GM18511 (cell line): ENCODE measurements around the gene SLC2A4.

Experiments
- ATAC-seq: cut with Tn5 transposase; IDR thresholded peaks from one replicate; pipeline ENCODE4 v1.9.1; 2021; ENCODE audit warnings: mild to moderate bottlenecking, moderate library complexity; ENCODE audit not compliant: unreplicated experiment

SLC2A4 gene

DNA sequence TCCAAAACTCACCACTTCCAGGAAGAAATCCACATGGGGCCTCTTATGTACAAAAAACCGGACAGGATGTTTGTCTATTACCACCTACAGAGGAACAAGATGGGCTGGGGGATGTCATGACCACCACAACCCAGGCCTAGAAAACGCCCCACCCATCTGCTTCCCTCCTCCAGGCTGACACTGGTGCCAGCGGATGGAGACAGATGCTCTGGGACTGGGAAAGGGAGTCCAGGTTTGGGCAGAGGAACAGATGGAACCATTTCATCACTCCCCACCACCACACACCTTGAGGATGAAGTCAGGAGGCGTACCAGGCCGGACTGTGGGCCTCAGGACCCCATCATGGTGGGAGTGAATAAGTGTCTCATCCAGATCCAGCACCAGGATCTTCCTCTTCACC lies 34.7 kb upstream of the SLC2A4 start:
- ATAC-seq, result no peak

DNA sequence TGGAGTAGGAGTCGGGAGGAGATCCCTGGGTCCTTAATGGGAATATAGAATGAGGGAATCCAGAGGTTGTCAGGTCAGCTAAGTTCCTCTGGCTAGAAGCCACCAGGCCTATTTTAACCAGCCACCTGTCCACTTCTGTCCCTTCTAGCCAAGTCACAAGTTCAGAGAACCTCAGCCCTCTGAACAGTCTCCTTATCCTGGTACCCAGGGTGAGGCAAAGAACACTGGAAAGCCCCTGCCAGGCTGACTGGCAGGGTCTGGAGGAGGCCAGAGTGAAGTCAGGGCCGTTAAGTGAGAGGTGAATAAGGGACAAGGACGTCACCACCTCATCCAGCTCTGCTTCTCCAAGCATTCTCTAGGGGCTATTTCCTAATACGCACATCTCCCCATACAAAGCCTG lies 32.7 kb upstream of the SLC2A4 start:
- ATAC-seq, result no peak

DNA sequence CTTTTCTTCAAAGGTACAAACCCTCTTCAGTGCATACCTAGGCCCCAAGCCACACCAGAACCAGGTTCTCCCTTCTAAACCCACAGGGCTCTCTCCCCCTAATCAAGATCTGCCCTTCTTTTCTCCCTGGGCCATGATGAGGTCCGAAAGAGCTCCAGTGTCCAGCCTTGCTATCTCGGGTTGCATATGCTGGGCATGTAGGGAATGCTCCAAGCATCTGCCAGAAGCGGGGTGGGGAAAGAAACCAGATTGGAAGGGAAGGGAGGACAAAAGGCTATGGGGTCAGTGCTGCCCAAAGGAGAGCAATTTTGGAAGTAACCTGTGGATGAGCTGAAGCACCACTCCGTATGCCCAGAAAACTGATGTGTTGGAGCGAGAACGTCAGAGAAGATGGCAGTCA lies 32.3 kb upstream of the SLC2A4 start:
- ATAC-seq, result no peak

DNA sequence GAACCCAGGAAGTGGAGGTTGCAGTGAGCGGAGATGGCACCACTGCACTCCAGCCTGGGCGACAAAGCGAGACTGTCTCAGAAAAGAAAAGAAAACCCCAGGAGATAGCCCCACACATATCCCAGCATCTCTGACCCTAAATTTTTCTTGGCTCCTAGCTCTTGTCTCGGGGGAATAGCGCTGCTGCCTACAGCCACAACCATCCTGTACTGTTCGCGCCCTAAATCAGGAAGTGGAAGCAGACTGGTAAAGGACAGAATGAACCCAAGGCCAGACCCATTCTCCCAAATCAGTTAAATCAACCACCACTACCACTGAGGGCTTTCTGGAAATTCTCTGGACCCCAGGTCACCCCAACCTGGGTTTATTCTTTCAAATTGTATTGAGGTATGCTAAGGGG lies 31.7 kb upstream of the SLC2A4 start:
- no peak for ATAC-seq

DNA sequence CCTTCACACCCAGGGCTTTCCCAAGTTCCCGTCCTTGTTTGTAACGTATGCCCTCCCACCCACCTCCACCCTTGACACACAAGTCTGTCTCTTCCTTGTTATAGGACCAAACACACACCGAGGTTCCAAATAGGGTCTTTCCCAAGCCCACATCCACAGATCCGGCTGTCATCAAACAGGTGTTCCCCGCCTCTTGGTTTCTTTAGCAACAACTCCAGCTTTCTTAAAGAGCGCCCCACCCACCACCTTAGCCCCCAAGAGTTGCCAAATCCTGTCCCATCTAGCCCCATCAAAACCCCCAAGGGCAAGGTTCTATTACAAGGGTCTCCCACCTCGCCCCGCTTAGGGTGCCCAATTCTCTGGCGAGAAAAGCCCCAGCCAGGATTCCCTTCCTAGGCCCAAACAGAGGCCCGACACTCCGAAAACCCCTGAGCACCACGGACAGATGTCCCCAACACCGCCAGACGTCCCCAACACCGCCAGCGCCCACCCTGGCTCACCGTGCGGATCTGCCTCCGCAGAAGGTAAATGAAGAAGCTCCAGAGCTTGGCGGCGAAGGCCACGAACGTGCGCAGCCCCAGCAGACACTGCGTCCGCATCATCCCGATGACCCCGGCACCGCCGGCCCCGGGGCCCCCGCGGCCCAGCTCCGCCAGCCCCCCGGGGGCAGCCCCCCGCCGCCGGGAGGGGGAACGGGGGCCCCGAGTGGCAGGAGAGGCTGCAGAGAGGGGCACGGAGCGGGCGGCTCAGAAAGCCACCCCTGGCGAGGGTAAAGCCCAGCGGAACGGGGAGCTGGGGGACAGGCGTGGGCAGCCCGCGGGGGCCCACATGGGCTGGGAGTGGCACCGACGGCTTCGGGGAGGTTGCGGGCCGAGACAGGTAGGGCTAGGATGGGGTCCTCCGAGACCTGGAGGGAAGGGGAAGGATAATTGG lies 30.6 kb upstream of the SLC2A4 start:
- no peak for ATAC-seq

DNA sequence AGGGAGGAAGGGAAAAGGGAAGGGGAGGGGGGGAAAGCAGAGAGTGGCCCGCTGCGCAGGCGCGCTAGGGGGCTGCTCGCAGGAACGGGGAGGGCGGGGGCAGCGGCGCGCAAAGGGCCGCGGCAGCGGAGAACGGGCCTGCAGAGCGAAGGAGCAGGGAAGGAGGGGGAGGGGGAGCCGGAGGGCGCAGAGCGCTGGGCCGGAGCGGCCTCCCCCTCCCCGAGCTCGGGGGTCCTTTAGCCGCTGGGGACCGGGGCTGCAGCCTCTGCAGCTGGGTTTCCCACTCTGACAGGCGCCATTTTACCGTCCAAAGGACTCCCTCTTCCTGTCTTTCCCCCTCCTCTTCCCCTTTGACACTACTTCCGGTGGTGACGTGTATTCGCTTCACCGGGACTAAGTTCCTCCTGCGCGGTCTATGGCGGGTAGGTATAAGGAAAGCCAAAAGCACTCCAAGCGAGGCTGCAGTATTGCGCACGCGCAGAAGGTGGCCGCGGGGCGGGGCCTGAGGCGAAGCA lies 29.8 kb upstream of the SLC2A4 start, which contains the start of gene CTDNEP1:
Gene CTDNEP1 (minus strand): TSS at position 74 of the 515 bp plus-strand sequence. CDS start 438 bp downstream, outside the sequence.
- ATAC-seq, result peak; percentile 86

DNA sequence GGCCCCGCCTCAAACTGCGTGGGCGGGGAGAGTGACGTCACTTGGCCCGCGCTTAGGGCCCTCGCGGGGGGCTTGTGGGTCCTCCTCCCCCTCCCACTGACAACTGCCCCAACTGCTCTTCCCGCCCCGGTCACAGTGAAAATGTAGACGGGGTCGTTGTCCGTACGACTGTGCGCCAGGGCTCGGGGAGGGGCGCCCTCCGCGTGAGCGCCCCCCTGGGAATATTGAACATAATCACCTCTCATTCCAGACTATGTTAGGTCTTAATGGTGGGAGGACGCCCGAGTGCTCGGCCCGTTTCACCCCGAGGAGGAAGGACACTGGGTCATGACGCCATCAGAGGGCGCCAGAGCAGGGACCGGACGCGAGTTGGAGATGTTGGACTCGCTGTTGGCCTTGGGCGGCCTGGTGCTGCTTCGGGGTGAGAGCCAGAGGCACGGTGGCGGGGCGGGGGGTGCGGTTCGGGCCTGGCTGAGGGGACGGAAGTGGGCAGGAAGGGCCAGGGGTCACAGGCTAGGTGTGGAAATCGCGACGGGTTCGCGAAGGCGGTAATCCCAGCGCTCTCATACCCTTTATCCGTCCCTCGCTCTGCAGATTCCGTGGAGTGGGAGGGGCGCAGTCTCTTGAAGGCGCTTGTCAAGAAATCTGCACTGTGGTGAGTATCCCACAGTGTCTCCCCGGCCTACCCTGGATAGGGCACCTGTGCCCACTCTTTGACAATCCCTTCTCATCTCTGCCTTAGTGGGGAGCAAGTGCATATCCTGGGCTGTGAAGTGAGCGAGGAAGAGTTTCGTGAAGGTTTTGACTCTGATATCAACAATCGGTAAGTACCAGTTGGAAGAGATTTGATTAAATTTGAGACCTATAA lies 29.1 kb upstream of the SLC2A4 start, which contains the start of gene ELP5:
Gene ELP5 (plus strand): TSS at position 40 of the 868 bp plus-strand sequence. CDS start 336 bp downstream, at position 376.
- ATAC-seq, result peak; percentile 64

DNA sequence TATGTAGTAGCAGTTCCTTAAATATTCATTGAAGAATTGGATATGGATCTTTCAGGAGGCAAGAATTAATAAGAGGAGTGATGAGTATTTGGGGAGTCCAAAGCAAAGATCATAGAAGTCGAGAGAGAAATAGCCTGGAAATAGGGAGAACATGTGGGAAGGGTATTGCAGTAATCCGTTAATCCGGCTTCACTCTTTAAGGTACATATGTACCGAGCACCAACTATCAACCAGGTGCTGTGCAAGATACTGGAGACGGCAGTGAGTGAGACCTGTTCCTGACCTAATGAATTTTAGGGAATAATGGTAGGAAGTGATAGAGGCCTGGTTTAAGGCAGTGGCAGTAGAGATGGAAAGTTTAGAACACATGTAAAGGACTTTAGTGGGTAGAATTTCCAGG lies 28.4 kb upstream of the SLC2A4 start:
- ATAC-seq, result no peak

DNA sequence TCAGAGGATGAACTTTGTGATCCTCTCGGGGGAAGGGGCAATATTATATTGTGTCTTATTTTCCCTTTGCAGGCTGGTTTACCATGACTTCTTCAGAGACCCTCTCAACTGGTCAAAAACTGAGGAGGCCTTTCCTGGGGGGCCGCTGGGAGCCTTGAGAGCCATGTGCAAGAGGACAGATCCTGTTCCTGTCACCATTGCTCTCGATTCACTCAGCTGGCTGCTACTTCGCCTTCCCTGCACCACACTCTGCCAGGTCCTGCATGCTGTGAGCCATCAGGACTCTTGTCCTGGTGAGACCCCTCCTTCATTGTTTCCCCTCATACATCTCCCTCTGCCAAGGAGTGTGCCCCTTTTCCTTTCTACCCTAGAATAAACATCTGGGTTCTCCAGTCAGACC lies 27.0 kb upstream of the SLC2A4 start:
- no peak for ATAC-seq

DNA sequence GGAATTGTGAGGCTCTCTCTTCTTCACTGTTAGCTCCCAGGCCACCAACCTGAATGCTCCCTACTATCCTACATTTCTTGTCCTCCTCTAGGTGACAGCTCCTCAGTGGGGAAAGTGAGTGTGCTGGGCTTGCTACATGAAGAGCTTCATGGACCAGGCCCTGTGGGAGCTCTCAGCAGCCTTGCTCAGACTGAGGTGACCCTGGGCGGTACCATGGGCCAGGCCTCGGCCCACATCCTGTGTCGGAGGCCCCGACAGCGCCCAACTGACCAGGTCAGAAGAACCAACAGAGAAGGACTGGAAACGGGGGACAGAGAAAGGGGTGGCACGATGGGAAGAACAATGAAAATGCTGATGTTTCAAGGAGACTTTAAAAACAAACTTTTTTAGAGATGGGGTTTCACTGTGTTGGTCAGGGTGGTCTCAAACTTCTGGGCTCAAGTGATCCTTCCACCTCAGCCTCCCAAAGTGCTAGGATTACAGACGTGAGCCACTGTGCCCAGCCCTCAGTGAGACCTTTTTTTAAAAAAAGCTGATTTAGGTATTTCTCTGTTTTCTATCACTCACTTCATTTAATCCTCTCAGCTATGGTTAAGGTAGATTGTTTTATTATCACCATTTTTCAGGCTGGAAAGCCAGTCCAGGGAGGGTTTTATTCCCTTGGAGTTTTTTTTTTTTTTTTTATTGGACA lies 24.6 kb upstream of the SLC2A4 start:
- no peak for ATAC-seq

DNA sequence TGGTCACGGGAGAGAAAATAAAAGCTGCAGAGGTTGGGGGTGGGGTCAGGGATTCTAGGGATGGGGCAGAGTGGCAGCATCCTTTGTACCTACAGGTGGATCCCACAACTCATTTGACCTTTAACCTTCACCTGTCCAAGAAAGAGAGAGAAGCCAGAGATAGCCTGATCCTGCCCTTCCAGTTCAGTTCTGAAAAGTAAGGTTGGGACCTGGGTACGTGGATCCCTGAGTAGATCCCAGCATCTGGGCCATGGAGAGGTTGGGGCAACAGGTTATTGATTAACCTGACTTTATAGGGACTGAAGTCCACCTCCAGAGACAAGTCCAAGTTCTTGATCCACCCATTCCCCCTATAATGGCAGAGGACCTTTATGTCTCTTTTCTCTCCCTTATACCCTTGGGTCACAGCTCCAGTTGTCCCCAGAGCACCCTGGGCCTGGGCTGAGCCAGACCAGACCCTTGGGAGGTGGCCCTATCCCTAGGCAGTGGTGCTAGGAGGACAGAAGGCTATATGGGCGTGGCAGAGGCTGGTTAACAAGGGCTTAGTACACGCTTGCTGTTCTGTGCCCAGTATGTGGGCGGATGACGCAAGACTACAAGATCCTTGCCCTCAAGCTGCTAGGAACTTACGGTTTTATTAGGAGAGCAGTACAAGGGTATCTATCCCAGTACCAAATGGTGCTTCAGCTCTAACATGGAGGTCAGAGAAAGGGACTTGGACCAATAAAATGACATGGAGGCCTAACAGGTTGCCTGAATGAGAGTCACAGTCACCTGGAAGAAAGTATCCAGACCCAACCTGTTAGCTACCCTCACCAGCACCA lies 22.6 kb upstream of the SLC2A4 start:
- ATAC-seq, result no peak

DNA sequence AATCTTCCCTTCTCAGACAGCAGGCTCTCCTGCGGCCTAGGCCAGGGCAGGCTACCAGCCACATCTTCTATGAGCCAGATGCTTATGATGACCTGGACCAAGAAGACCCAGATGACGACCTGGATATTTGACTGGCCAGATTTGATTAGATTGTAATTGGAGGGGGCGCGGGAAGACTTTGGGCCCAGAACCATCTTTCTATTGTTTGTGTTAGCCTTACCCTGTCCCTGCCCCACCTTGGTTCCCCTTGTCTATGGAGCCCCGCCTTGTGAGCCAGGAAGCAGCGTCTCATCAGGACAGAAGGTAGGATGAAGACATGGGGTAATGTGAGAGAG lies 22.0 kb upstream of the SLC2A4 start:
- ATAC-seq, result no peak

DNA sequence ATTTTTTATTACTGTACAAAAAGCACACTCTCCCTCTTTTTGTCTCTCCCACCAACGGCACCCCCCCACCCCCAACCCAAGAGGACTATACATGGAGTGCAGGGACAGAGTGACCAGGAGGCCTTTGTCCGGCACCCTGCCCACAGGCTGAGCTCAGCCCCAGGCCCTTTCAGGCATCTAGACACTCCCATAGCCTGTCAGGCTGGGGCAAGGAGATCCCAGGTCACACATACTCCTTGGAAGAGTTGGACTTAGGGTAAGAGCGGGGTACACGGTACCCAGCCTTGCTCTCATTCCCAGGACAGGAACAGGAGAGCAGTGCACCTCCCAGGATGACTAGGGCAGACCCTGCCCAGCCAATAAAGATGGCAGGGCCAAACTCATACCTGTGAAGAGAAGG lies 21.4 kb upstream of the SLC2A4 start:
- no peak for ATAC-seq

DNA sequence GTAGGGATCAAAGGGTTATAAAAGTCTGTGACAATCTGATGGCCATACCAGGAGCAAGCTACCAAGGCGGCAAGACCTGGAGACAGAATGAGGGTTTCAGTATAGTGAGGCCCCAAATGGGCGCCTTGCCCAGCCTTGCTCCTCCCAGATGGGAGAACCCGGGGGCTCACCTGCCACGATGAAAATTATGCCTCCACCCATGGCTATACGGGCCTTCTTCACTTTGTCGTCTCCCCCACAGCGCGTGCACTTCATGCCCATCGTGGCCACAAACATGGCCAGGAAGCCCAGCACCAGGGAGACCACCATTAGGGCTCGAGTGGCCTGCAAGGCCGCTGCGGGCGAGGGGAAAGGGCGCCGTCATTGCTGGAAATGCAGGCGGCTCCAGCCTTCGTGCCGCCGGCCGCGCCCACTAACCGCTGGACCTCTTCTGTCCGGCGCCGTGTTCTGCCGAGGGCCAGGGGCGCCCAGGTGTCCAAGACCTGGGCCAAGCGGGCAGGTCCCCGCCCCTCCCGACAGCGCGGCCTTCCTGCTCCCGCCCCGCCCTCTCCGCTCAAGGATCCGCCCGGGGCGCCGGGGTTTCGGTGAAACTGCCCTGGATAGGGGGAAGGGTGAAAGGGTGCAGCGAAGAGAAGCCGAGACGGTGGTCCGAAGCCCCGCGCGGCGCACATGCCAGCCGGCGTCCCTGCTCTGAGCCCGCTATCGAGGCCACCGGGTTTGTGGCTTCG lies 20.7 kb upstream of the SLC2A4 start:
- no peak for ATAC-seq

DNA sequence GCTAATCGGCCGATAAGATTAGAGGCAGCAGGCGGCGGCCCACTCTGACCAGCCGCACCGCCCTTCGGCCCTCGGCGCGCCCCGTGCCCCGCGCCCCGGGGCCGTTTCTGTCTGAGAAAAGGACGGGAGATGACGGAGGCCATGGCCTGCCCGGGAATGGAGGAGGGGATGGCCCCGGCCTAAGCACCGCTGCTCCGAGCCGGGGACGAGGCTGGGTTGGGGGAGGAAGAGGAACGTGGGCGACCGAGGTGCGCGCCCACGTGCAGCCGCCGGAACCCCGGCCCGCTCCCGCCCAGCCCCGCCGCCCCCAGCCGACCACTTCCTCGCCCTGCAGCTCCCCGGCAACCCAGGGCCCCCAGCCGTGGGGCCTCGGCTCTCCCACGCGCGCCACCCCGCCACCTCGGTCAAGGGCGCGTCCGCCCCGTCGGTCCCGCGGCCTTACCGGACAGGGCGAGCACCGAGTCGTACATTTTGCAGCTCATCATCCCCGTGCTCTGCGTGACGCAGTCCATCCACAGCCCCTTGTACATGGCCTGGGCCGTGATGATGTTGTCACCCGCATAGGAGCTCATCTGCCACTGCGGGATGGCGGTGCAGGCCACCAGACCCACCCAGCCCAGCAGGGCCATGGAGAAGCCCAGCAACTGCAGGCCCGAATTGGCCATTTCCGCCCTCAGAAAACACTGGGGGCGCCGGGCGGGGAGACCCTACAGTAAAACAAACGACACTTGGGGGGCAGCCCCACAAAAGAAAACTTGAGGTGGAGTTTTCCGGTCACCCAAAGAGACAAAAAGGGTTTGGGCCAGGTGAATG lies 19.9 kb upstream of the SLC2A4 start:
- no peak for ATAC-seq

DNA sequence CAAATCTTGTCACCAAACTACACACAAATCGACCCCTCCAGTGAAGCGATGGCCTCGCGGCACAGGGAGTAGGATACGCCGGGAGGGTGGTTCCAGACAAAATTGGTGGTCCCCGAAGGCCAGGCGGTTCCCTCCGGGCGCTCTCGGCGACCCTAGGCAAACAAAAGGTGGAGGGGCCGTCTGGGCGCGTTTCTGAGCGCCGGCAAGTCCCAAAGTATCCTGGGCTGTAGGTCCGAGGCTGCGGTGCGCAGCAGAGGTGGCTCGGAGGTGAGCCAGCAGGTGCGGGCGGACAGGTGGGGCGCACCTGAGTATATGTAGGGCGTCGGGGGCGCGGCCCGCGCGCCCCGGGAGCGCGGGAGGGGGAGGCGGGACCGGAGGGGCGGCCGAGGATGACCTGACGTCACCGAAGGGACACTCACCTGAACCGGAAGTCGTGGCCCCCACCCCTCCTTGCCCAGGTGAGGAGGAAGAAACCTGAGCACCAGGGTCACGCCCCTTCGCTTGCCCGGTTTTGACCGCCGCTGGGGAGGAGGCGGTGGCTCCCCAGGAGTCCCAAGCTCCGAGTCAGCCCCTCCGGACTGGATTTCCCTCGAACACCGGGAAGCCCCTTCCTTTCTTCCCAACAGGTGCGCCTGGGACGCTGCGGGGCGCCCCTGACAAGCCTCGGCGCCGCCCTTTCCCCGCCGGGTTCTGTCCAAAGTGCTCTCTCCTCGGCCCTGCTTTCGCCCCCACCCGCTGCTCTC lies 19.2 kb upstream of the SLC2A4 start, which contains the start of gene CLDN7:
Gene CLDN7 (minus strand): TSS at position 287 of the 743 bp plus-strand sequence. CDS start 435 bp downstream, outside the sequence.
- ATAC-seq, result no peak

DNA sequence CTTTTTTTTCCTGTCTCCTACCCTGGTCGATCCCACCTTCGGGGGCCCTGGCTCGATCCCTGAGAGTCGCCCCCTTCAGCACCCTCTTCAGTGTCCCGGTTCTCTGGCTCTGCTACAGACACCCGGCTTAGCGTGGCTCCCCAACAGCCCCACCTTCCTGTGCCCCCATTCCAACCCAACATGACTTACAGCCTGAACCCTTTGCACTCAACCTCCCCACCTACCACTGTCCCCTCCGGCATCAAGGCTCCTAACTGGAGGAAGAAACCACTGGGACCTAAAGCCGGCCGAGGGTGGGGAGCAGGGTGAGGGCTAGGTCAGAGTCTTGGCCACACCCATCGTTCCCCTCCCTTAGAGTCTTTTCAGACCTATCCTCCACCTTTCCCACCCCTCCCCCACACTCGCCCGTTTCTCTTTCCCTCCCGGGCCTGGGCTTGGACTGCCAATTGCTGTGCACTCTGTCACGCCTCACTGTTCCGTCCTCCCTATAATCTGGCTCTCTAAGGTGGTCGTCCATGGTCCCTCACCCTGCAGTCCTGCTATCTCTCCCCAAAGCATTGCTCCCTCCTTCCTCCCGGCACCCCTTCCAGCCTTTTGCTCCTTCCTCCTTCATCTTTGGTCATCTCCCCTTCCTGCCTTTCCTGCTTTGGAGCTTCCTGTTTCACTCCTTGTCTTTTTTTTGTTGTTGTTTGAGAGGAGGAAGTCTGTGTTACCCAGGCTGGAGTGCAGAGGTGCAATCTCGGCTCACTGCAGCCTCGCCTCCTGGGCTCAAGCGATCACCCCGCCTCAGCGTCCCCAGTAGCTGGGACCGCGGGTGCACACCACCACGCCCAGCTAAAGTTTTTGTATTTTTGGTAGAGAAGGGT lies 18.4 kb upstream of the SLC2A4 start:
- no peak for ATAC-seq
